Measurements from ENCODE around the gene NPLOC4.

Gene NPLOC4

DNA sequence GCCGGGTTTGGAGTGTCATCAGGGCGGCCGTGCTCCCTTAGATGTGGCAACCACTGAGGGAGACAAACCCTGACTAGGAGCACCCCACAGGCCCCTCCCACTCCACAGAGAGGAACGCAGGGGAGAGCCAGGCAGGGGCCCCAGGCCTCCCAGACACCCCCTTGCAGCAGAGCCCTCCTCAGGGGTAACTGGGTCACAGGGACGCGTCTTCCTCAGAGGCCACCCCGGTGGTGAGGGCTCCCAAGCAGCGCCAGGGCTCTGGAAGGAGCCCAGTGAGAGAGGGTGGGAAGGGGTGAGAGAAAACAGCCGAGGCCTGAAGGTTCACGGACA is 97.4 kb downstream of the NPLOC4 start:
- Histone ChIP-seq H3K9me3 (ENCODE audit: control insufficient read depth, low read length) (no peaks in the 10 kb centered on the region), H3K27ac (no peak overlapping the region), H3K9ac (no peak overlapping the region), H3K79me2 (no peaks in the 10 kb centered on the region), H3K27me3 (ENCODE audit: control insufficient read depth, insufficient read depth, low read length) (no peaks in the 10 kb centered on the region), H3K4me2 (ENCODE audit: low read length) (no peak overlapping the region), H3K4me1 (no peaks in the 10 kb centered on the region), H2AFZ (no peak overlapping the region), H3K36me3 (ENCODE audit: control insufficient read depth, insufficient read depth, low read length) (no peaks in the 10 kb centered on the region), H3K4me3 (ENCODE audit: low read depth, low read length) (no peak overlapping the region)
- TF ChIP-seq, protein P1, sequence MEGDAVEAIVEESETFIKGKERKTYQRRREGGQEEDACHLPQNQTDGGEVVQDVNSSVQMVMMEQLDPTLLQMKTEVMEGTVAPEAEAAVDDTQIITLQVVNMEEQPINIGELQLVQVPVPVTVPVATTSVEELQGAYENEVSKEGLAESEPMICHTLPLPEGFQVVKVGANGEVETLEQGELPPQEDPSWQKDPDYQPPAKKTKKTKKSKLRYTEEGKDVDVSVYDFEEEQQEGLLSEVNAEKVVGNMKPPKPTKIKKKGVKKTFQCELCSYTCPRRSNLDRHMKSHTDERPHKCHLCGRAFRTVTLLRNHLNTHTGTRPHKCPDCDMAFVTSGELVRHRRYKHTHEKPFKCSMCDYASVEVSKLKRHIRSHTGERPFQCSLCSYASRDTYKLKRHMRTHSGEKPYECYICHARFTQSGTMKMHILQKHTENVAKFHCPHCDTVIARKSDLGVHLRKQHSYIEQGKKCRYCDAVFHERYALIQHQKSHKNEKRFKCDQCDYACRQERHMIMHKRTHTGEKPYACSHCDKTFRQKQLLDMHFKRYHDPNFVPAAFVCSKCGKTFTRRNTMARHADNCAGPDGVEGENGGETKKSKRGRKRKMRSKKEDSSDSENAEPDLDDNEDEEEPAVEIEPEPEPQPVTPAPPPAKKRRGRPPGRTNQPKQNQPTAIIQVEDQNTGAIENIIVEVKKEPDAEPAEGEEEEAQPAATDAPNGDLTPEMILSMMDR (IDR thresholded peaks at IDR 0.05) = no peak

DNA sequence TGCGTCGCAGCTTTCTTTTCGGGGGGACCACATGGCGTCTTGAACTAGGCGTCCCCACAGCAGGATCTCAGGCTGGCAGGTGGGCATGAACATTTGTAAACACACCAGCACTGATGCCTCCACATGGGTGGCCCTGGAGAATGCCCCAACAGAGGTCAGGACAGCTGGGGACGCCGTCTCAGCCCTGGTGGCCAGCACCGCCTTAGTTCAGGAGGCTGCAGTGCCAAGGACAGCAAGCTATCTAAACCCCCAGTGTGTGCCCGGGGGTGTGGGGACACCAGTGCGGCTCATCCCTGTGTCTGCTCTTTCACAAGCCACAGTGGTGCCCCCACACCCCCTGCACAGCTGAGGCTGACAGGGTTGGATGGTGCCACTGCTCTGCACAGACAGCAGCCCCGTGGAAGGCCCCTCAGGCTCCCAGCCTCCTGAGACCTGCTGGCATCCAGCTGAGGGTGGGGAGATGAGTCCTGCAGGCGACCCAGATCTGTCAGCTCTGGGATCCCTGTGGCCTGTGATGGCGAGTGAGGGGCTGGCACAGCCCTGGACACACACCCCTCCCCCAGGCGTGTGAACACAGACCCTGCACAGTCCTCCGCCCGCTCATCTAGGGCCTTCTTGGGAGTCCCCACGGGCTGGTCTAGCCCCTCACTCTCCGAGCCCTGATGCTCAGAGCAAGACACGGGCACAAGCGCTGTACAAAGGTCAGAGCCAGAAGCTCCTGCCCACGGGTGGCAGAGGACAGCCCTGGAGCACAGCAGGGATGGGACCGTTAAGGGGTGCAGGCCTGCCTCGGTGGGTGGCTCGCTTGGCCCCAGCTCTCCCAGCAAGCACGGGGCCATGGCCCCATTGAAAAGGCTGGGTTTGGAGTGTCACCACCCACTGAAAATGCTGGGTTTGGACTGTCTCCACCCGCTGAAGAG is 98.0 kb downstream of the NPLOC4 start:
- Histone ChIP-seq H2AFZ (no peak overlapping the region), H3K9ac (no peak overlapping the region), H3K4me1 (no peaks in the 10 kb centered on the region), H3K4me3 (ENCODE audit: low read depth, low read length) (no peak overlapping the region), H3K27ac (no peak overlapping the region), H3K79me2 (no peaks in the 10 kb centered on the region), H3K27me3 (ENCODE audit: control insufficient read depth, insufficient read depth, low read length) (no peaks in the 10 kb centered on the region), H3K4me2 (ENCODE audit: low read length) (no peak overlapping the region), H3K36me3 (ENCODE audit: control insufficient read depth, insufficient read depth, low read length) (no peaks in the 10 kb centered on the region), H3K9me3 (ENCODE audit: control insufficient read depth, low read length) (no peaks in the 10 kb centered on the region)
- TF ChIP-seq, protein P1 (IDR thresholded peaks at IDR 0.05) = no peak

DNA sequence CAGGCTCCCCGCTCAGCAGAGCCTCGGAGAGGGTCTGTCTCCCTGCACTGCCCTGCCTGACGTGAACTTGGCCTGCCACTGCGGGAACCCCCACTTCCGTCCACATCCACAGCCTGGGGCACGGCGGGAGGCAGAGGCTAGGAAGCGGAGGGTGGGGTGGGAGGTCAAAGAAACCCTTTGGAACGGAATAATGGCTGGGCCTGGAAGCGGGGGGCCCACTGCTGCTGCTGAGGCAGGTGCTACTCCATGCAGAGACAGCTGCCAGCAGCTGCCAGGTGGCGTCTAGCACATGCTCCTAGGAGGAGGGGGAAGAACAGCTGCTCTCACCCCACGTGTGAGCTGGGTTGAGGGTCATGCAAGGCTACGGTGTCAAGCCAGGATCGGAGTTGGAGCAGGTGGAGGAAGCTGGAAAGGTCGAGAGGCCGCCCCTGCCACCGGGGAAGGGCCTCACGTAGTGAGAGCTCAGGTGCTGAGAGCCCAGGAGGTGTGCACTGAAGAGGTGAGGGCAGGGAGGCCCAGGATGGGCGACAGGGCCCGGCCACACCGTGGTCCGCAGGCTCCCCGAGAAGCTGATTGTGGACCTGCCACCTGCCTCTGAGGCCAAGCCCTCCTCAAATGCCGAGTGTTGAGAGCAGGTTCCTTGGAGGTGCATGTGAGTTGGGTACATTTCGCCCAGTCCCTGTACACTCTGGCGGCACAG is 98.9 kb downstream of the NPLOC4 start:
- H3K4me2 ChIP-seq (ENCODE audit: low read length) = no peak overlapping the region
- no peak overlapping the region for H3K27ac ChIP-seq
- H3K9me3 ChIP-seq (ENCODE audit: control insufficient read depth, low read length) = no peaks in the 10 kb centered on the region
- no peak overlapping the region for H3K9ac ChIP-seq
- no peaks in the 10 kb centered on the region for H3K79me2 ChIP-seq
- no peak overlapping the region for H2AFZ ChIP-seq
- H3K4me3 ChIP-seq (ENCODE audit: low read depth, low read length) = no peak overlapping the region
- no peaks in the 10 kb centered on the region for H3K27me3 ChIP-seq (ENCODE audit: control insufficient read depth, insufficient read depth, low read length)
- TF ChIP-seq, protein P1 (IDR thresholded peaks at IDR 0.05) = no peak
- H3K4me1 ChIP-seq = no peaks in the 10 kb centered on the region
- H3K36me3 ChIP-seq (ENCODE audit: control insufficient read depth, insufficient read depth, low read length) = no peaks in the 10 kb centered on the region

DNA sequence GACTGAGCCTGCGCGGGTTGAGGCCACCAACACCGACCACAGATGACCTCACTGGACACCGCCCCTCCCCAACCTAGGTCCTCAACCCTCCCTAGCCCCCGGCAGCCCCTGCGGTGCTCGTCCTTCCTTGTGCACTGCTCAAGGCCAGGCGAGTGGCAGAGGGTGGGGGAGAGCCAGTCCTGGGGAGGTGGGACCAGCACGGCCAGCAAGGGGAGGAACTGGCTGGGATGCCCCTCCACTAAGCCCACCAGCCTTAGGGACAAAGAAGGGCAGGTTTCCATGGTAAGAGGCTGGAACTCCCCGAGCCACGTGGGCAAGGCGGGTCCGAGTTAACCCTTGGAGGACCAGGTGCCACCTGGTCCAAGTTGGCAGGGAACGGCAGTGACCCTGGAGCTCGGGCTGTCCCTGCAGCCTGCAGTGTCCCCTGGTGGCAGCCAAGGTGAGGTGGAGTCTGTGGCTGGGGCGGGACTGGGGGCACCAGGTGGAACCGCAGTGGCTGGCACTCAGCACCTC is 99.5 kb downstream of the NPLOC4 start:
- Histone ChIP-seq H3K9ac (no peak overlapping the region), H3K27me3 (ENCODE audit: control insufficient read depth, insufficient read depth, low read length) (no peaks in the 10 kb centered on the region), H3K4me2 (ENCODE audit: low read length) (no peak overlapping the region), H3K79me2 (no peaks in the 10 kb centered on the region), H2AFZ (no peak overlapping the region), H3K4me3 (ENCODE audit: low read depth, low read length) (no peak overlapping the region), H3K36me3 (ENCODE audit: control insufficient read depth, insufficient read depth, low read length) (no peaks in the 10 kb centered on the region), H3K27ac (no peak overlapping the region), H3K4me1 (no peaks in the 10 kb centered on the region), H3K9me3 (ENCODE audit: control insufficient read depth, low read length) (no peaks in the 10 kb centered on the region)
- TF ChIP-seq, protein P1 (IDR thresholded peaks at IDR 0.05) = peak; percentile 73
